Fibroblast of villous mesenchyme (primary cell): Measurements from ENCODE around the gene MEF2D. TPM values are rescaled to one million over a fixed set of nuclear protein-coding genes. Genes with fewer than 3 reads are reported as not detected.

ENCODE experiments used
- DNase-seq: peaks from one replicate; pipeline ENCODE4 v3.0.0-alpha.2; 2010; ENCODE audit warnings: low read depth
- H3K4me3 ChIP-seq: 2 replicates; pipeline ENCODE4 v1.5.1; 2011; ENCODE audit warnings: low read depth, mild to moderate bottlenecking, low read length
- CTCF ChIP-seq: IDR thresholded peaks from 2 replicates; pipeline ENCODE4 v1.5.1; 2012; ENCODE audit warnings: low read depth, mild to moderate bottlenecking, low read length; ENCODE audit not compliant: insufficient read depth
- total RNA-seq: library from RNA; depleted of rRNA; stranded (reverse); fragments of >200 nt; gene quantifications from 2 replicates; pipeline ENCODE4 v1.2.3, GENCODE V29; 2012

The MEF2D gene
- total RNA-seq, 1 donor = 10.8 TPM

- DNase-seq = peak; percentile 89
- no peak for TF ChIP-seq CTCF
- H3K4me3 ChIP-seq = peak overlapping the region; percentile 80
Measured at GRCh38 chr1:156498432-156499193, 2.0 kb downstream of the MEF2D start.

GRCh38 chr1:156497743-156498431 is 2.7 kb downstream of the MEF2D start:
- DNase-seq = no peak
- H3K4me3 ChIP-seq = peak overlapping the region; percentile 80
- no peak for TF ChIP-seq CTCF

GRCh38 chr1:156497078-156497742 is 3.4 kb downstream of the MEF2D start:
- no peak for DNase-seq
- peak overlapping the region; percentile 80 for H3K4me3 ChIP-seq
- TF ChIP-seq CTCF = no peak

GRCh38 chr1:156496211-156496761 is 4.3 kb downstream of the MEF2D start:
- DNase-seq = peak; percentile 58
- no peak for TF ChIP-seq CTCF
- peak overlapping the region; percentile 23 for H3K4me3 ChIP-seq

GRCh38 chr1:156495401-156496140 is 5.0 kb downstream of the MEF2D start:
- no peak for TF ChIP-seq CTCF

GRCh38 chr1:156494309-156494895 is 6.2 kb downstream of the MEF2D start:
- H3K4me3 ChIP-seq = no peak overlapping the region
- DNase-seq = no peak
- no peak for TF ChIP-seq CTCF

More at GRCh38 chr1:156495401-156496140, 5.0 kb downstream of the MEF2D start:
- no peak overlapping the region for H3K4me3 ChIP-seq
- DNase-seq = no peak
